Measurements from ENCODE around the gene ELAC1. TPM values are rescaled to one million over a fixed set of nuclear protein-coding genes. Genes with fewer than 3 reads are reported as not detected.

Gene ELAC1
- total RNA-seq, 1 donor from 2014 or later, result 7.6 TPM

GRCh38 chr18:51032193-51032592, 64.4 kb downstream of the ELAC1 start:
- no peak overlapping the region for H3K27ac ChIP-seq (ENCODE audit: low read depth, low read length)
- no peak overlapping the region for H2AFZ ChIP-seq (ENCODE audit: low read depth, low read length)
- H3K27ac Mint-ChIP-seq (ENCODE audit: unreplicated experiment), result no peak overlapping the region
- H3K36me3 Mint-ChIP-seq (ENCODE audit: low read depth, unreplicated experiment), result peaks cover 1% of the 10 kb centered on the region
- no peaks in the 10 kb centered on the region for H3K27me3 Mint-ChIP-seq (ENCODE audit: low read depth, unreplicated experiment)
- no peaks in the 10 kb centered on the region for H3K27me3 ChIP-seq (ENCODE audit: insufficient read depth, low read length)
- no peaks in the 10 kb centered on the region for H3K9me3 Mint-ChIP-seq (ENCODE audit: unreplicated experiment)
- peaks cover 6% of the 10 kb centered on the region for H3K36me3 ChIP-seq (ENCODE audit: insufficient read depth, low read length)
- TF ChIP-seq EZH2 (IDR thresholded peaks at IDR 0.05; ENCODE audit: insufficient read depth, low read length) (no peak), CTCF (IDR thresholded peaks at IDR 0.05; ENCODE audit: insufficient read depth, low read depth, low read length) (no peak)
- H3K4me3 ChIP-seq (ENCODE audit: insufficient read depth, low read depth, low read length), result peak overlapping the region; percentile 89
- peaks cover 64% of the 10 kb centered on the region for H4K20me1 ChIP-seq (ENCODE audit: insufficient read depth, low read length)
- peaks cover 13% of the 10 kb centered on the region for H3K4me1 Mint-ChIP-seq (ENCODE audit: low read depth, unreplicated experiment)
- FAIRE-seq (no peak), DNase-seq (ENCODE audit: low read depth) (no peak)
- H3K4me2 ChIP-seq (ENCODE audit: low read length), result peak overlapping the region; percentile 91
- no peaks in the 10 kb centered on the region for H3K9me3 ChIP-seq (ENCODE audit: insufficient read depth, low read depth, low read length)
- peaks cover 19% of the 10 kb centered on the region for H3K4me1 ChIP-seq (ENCODE audit: insufficient read depth, low read length)
- H3K4me3 Mint-ChIP-seq (ENCODE audit: unreplicated experiment), result peak overlapping the region; percentile 98
- H3K9ac ChIP-seq (ENCODE audit: low read length), result peak overlapping the region; percentile 92
- peaks cover 83% of the 10 kb centered on the region for H3K79me2 ChIP-seq (ENCODE audit: insufficient read depth, low read length)

GRCh38 chr18:51037230-51037629, 69.4 kb downstream of the ELAC1 start:
- peaks cover 98% of the 10 kb centered on the region for H3K79me2 ChIP-seq (ENCODE audit: insufficient read depth, low read length)

More at GRCh38 chr18:51037230-51037629, 69.4 kb downstream of the ELAC1 start:
- H3K9me3 Mint-ChIP-seq (ENCODE audit: unreplicated experiment), result no peaks in the 10 kb centered on the region
- no peak overlapping the region for H2AFZ ChIP-seq (ENCODE audit: low read depth, low read length)
- FAIRE-seq (no peak), DNase-seq (ENCODE audit: low read depth) (no peak)
- H3K9me3 ChIP-seq (ENCODE audit: insufficient read depth, low read depth, low read length), result no peaks in the 10 kb centered on the region
- H3K36me3 ChIP-seq (ENCODE audit: insufficient read depth, low read length), result peaks cover 6% of the 10 kb centered on the region
- peaks cover 10% of the 10 kb centered on the region for H3K4me1 ChIP-seq (ENCODE audit: insufficient read depth, low read length)
- H3K4me3 ChIP-seq (ENCODE audit: insufficient read depth, low read depth, low read length), result no peak overlapping the region
- no peak overlapping the region for H3K4me3 Mint-ChIP-seq (ENCODE audit: unreplicated experiment)
- no peaks in the 10 kb centered on the region for H3K27me3 ChIP-seq (ENCODE audit: insufficient read depth, low read length)
- H3K4me2 ChIP-seq (ENCODE audit: low read length), result no peak overlapping the region
- TF ChIP-seq EZH2 (IDR thresholded peaks at IDR 0.05; ENCODE audit: insufficient read depth, low read length) (no peak), CTCF (IDR thresholded peaks at IDR 0.05; ENCODE audit: insufficient read depth, low read depth, low read length) (no peak)
- no peak overlapping the region for H3K27ac ChIP-seq (ENCODE audit: low read depth, low read length)
- H3K9ac ChIP-seq (ENCODE audit: low read length), result no peak overlapping the region
- no peak overlapping the region for H3K27ac Mint-ChIP-seq (ENCODE audit: unreplicated experiment)
- H4K20me1 ChIP-seq (ENCODE audit: insufficient read depth, low read length), result peaks cover 92% of the 10 kb centered on the region
- H3K27me3 Mint-ChIP-seq (ENCODE audit: low read depth, unreplicated experiment), result no peaks in the 10 kb centered on the region
- no peaks in the 10 kb centered on the region for H3K36me3 Mint-ChIP-seq (ENCODE audit: low read depth, unreplicated experiment)
- peaks cover 24% of the 10 kb centered on the region for H3K4me1 Mint-ChIP-seq (ENCODE audit: low read depth, unreplicated experiment)

Other genes starting within 250 kb of the ELAC1 start
- 0.18 TPM in 1 of 2 replicates, not detected in the other for gene MRO, start 148.0 kb upstream of the ELAC1 start, total RNA-seq
- gene ME2, start 88.9 kb upstream of the ELAC1 start, total RNA-seq, result 40.9 and 44.0 TPM in 2 replicates
- 84.3 and 87.7 TPM in 2 replicates for gene SMAD4, start 62.2 kb downstream of the ELAC1 start, total RNA-seq
- 72.2 TPM in 2 replicates for gene MEX3C, start 229.6 kb downstream of the ELAC1 start, total RNA-seq

All from astrocyte (in vitro differentiated cells and primary cell).